ENCODE results near the gene UGT1A6.

GRCh38 chr2:233760043-233760442, 67.4 kb downstream of the UGT1A6 start, which contains the start of gene UGT1A1:
- TF ChIP-seq, protein P1, sequence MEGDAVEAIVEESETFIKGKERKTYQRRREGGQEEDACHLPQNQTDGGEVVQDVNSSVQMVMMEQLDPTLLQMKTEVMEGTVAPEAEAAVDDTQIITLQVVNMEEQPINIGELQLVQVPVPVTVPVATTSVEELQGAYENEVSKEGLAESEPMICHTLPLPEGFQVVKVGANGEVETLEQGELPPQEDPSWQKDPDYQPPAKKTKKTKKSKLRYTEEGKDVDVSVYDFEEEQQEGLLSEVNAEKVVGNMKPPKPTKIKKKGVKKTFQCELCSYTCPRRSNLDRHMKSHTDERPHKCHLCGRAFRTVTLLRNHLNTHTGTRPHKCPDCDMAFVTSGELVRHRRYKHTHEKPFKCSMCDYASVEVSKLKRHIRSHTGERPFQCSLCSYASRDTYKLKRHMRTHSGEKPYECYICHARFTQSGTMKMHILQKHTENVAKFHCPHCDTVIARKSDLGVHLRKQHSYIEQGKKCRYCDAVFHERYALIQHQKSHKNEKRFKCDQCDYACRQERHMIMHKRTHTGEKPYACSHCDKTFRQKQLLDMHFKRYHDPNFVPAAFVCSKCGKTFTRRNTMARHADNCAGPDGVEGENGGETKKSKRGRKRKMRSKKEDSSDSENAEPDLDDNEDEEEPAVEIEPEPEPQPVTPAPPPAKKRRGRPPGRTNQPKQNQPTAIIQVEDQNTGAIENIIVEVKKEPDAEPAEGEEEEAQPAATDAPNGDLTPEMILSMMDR (IDR thresholded peaks at IDR 0.05), result no peak
- TF ChIP-seq POLR2A (IDR thresholded peaks at IDR 0.05), result no peak
